Activated T-cell treated with anti-CD3 and anti-CD28 coated beads for 48 hours (primary cell): ENCODE data around the gene RUNX3.
"Not testable (repeated sequence)": the region's sequence is repeated elsewhere in the genome, so short reads cannot be mapped to it uniquely, and the experiment has no call there.

ENCODE experiments used
- DNase-seq: peaks from one replicate; pipeline ENCODE4 v3.0.0-alpha.2; 2020; ENCODE audit warnings: low read depth

RUNX3 gene

DNA sequence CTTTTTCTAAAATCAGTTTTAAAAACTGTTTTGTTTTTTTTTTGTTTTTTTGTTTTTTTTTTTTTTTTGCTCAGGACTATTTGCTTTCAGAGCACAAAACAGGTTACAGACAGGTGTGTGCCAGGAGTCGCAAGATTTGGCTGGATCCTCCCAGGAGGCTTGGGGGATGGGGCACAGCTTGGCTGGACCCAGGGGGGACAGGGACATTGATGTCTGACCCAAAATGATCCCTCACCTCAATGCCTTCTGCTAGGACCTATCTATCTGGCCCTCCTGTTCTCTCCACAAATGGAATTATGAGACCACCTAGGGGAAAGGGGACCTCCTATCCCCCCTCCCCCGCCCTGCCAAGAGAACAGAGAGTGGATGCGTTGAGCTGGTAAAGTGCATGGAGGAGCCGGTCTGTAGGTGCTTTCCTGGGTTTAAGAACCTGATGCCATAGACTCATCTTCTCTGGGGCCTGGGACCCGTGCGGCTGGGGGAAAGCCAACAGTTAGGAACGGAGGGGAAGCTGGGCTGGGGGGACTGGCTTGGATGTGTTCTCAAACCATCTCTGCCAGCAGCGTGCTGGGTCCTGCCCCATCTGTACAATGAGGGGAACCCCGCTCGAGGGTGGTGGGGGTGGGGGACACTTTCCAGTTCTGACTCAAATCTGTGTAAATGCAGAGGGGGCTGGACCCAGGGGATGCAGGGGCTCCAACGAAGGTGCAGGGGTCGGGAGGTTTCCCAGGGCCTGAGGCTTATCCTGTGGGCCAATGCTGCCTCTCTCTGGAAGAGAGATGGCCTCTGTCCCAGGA is 28.9 kb downstream of the RUNX3 start:
- no peak for DNase-seq

GRCh38 chr1:24900486-24900849 is 29.6 kb downstream of the RUNX3 start:
- no peak for DNase-seq

GRCh38 chr1:24899581-24900485 is 30.2 kb downstream of the RUNX3 start:
- no peak for DNase-seq

DNA sequence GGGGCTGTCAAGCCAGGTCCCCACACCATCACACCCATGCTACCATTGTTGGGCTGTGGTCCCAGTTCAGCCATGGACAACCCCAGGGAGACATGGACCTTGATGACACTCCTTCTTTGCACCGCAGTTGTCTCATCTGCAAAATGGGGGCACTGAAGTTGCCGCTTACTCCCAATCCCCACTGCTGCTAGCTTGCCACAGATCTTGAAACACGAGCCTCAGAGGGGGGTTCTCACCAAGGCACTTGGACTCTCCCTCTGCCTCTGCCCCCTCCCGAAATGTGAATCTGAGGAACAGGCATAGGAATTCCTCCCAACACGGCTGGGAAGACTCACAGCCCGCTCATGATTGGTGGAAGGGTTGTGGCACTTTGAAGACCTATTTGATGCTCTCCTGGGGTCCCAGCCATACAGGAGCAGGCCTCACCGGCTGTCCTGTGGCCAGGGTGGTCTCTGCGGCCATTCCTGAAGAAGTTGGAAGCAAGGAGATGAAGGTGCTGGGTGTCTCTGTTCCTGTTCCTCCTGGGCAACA is 31.1 kb downstream of the RUNX3 start:
- DNase-seq: no peak

GRCh38 chr1:24898152-24898908 is 31.7 kb downstream of the RUNX3 start:
- no peak for DNase-seq

GRCh38 chr1:24897263-24898151 is 32.6 kb downstream of the RUNX3 start:
- no peak for DNase-seq

DNA sequence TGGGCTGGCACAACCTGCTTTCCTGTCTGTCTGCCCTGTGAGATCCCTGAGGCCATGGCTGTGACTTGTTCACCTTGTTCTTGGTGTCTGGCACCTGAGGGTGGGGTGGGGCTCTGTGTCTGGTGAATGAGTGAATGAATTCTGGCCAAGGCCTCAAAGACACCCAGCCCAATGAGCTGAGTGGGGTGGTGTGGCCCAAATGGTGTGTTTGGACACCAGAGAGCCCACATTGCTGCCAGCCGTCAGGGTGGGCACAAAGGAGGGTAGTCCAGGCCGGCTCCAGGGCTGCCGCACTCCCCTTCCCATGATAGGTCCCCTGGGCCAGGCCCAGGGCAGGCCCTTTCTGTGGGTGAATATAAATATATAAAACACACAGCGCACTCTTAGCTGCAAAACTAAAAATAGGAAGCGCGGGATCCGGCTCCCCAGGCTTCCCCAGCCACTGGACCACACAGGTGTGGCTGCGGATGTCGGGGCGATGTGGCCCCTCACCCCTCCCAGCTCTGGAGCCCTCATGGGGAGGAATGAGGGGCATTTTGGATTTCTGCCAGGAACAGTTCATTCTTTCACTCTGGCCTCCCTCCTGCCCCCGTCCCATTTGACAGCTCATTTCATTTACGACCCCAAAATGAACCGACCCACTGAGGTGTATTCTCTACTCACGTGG is 33.3 kb downstream of the RUNX3 start:
- DNase-seq: no peak

GRCh38 chr1:24896176-24896575 is 33.9 kb downstream of the RUNX3 start:
- no peak for DNase-seq

- no peak for DNase-seq
Observed at GRCh38 chr1:24895511-24895910, 34.6 kb downstream of the RUNX3 start.

- DNase-seq: no peak
Observed at GRCh38 chr1:24894002-24894401, 36.1 kb downstream of the RUNX3 start.

- DNase-seq: no peak
Observed at GRCh38 chr1:24893431-24893830, 36.6 kb downstream of the RUNX3 start.

- no peak for DNase-seq
Observed at GRCh38 chr1:24892188-24893153, 37.6 kb downstream of the RUNX3 start.

GRCh38 chr1:24891367-24891766 is 38.7 kb downstream of the RUNX3 start:
- DNase-seq: not testable (repeated sequence)

- DNase-seq: no peak
Observed at GRCh38 chr1:24890887-24891286, 39.2 kb downstream of the RUNX3 start.

GRCh38 chr1:24888971-24889676 is 41.0 kb downstream of the RUNX3 start:
- DNase-seq: no peak

- no peak for DNase-seq
Observed at GRCh38 chr1:24888061-24888970, 41.8 kb downstream of the RUNX3 start.

- no peak for DNase-seq
Observed at GRCh38 chr1:24886241-24886640, 43.8 kb downstream of the RUNX3 start.

DNA sequence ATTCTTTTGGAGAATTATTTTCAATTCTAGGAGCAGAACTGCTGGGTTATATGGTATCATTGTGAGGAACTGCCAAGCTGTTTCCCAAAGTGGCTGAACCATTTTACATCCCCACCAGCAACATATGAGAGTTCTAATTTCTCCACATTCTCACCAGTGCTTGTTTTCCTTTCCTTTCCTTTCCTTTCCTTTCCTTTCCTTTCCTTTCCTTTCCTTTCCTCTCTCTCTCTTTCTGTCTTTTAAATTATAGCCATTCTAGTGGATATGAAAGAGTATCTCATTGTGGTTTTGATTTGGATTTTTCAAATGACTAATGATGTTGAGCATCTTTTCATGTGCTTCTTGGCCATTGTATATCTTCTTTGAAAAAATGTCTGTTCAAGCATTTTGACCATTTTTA is 45.3 kb downstream of the RUNX3 start:
- no peak for DNase-seq
